GM13976 (cell line): ENCODE measurements around the gene PML.
"Not testable (repeated sequence)": the region's sequence is repeated elsewhere in the genome, so short reads cannot be mapped to it uniquely, and the experiment has no call there.

ENCODE experiments used
- DNase-seq: peaks from one replicate; pipeline ENCODE4 v3.0.0; 2012; ENCODE audit warnings: low spot score
- in situ Hi-C: fragments of 300-500 bp; cut with MboI; formaldehyde crosslinking; loops from one replicate; pipeline ENCODE4 v1.12.0; 2022; ENCODE audit warnings: low sequenced_read_pairs, mixed read lengths, inconsistent platforms; ENCODE audit not compliant: unreplicated experiment
- TF ChIP-seq, protein P1 (sequence below): IDR thresholded peaks from 2 replicates; pipeline ENCODE4 v1.5.1; 2012; ENCODE audit warnings: borderline replicate concordance, mild to moderate bottlenecking; ENCODE audit not compliant: insufficient read depth; ENCODE audit errors: extremely low read depth, missing control alignments, control extremely low read depth

PML gene

DNA sequence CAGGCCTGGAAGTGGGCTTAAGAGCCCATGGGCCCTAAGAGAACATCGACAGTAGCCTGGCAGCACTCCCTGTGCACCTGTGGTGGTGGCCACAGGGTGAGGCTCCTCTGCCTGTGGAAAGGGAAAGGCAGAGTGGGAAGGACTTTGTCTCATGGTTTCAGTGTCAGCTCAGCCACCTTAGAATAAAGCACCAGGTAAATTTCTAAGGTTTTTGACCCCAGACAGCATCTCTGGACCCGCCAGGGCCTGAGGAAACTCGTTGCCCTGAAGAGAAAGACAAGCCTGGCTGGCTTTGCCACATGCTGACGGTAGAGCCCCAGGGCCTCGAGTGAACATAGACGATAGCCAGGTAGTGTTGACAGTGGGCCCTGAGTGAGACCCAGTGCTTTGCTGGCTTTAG is 65.7 kb downstream of the PML start:
- no peak for DNase-seq
- TF ChIP-seq, protein P1, sequence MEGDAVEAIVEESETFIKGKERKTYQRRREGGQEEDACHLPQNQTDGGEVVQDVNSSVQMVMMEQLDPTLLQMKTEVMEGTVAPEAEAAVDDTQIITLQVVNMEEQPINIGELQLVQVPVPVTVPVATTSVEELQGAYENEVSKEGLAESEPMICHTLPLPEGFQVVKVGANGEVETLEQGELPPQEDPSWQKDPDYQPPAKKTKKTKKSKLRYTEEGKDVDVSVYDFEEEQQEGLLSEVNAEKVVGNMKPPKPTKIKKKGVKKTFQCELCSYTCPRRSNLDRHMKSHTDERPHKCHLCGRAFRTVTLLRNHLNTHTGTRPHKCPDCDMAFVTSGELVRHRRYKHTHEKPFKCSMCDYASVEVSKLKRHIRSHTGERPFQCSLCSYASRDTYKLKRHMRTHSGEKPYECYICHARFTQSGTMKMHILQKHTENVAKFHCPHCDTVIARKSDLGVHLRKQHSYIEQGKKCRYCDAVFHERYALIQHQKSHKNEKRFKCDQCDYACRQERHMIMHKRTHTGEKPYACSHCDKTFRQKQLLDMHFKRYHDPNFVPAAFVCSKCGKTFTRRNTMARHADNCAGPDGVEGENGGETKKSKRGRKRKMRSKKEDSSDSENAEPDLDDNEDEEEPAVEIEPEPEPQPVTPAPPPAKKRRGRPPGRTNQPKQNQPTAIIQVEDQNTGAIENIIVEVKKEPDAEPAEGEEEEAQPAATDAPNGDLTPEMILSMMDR: no peak
- in situ Hi-C loops: no loop called here

DNA sequence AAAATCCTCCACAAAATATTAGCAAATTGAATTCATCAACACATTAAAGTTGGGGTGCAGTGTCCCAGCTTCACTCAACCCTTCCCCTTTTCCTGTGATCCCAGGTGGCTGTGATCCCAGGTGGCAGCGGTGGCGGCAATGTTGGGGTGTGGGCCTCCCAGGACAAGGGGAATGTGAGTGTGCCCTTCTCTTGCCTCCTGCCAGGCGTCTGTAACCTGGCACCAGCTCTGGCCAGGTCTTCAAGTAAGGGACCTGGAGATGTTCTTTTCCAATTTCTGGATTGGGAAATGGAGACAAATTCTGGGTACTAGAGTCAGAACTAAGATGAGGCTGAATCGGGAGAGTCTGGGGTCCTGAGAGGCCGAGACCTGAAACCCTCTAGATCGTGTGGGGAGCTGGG is 67.7 kb downstream of the PML start:
- in situ Hi-C loops: no loop called here
- DNase-seq: no peak
- TF ChIP-seq, protein P1: no peak

DNA sequence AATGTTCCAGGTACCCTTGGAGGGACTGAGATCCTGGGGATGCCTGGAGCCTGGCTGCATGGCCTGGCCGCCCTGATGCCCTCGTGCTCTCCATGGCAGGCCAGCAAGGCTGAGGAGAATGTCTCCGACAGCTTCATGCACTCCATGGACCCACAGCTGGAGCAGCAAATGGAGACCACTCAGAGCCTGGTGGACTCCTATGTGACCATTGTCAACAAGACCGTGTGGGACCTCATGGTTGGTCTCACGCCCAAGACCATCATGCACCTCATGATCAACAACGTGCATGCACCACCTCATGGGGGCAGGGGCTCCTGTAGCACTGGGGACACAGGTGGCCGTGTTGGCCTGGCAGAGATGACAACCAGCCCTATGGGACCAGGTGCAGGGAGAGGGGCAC is 68.2 kb downstream of the PML start:
- DNase-seq: no peak
- TF ChIP-seq, protein P1: no peak
- in situ Hi-C loops: no loop called here

DNA sequence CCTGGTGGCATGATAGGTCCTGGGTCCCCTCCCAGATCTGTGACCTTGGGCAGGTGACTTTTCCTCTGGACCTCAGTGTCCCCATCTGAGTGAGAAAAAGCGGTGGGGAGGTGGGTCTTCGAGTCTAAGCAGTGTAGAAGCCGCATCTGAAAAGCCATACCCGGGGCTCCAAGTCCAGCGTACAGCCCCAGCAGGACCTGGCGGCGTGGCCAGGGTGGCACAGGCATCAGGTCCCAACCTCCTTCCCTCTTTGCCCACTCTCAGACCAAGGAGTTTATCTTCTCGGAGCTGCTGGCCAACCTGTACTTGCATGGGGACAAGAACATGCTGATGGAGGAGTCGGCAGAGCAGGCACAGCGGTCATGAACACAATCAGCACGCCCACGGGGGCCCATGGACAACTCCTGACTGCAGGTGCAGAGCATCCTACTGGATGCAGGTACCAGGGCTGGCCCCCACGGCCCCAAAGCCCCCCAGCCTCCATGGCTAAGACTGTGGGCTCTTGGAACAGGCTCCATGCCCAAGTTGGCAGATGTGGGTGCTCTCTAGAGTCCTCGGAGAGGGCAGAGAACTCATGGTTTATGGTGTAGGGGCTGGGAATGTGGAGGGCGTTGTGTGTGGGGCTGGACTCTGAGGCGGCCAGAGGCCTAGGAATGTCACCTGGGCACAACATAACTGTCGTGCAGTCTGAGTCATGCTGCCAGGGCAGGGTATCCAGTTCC is 69.1 kb downstream of the PML start:
- in situ Hi-C loops, DNase-seq: not testable (repeated sequence)

DNA sequence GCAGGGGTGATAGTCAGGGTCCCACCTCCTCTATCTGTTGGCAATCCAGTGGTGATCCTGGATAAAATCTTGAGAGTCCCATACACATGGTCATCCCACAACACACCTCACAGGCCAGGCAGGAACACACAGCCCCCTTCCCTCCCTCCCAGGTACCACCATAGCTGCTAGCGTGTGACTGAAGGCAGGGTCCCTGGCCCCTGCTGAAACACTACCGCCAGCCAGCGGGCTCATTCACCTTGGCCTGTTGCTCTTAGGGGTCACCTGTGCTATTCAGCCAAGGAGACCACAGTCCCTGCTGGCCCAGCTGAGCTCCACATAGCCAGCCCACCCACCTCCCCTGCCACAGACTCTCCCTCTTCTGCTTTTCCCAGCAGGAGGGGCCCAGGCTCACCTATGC is 69.7 kb downstream of the PML start:
- in situ Hi-C loops, DNase-seq: not testable (repeated sequence)

DNA sequence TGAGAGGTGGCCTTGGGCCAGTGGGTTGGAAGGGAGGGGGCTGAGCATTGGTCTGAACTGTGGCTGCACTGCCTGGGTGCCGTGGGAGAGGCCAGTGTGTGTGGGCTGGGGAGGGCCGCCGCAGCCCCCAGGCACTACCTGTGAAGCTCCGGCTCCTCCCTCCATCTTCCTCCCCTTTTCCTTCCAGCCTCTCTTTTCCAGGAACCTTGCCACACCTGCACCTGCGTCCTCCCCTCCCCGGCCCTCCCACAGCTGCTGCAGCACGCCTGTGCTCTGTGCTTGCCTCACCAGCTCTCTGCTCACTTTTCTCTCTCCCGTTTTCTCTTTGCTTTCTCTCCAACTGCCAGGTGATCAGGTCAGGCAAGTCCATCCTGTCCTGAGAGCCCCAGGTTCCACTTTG is 70.3 kb downstream of the PML start:
- DNase-seq, in situ Hi-C loops: not testable (repeated sequence)

DNA sequence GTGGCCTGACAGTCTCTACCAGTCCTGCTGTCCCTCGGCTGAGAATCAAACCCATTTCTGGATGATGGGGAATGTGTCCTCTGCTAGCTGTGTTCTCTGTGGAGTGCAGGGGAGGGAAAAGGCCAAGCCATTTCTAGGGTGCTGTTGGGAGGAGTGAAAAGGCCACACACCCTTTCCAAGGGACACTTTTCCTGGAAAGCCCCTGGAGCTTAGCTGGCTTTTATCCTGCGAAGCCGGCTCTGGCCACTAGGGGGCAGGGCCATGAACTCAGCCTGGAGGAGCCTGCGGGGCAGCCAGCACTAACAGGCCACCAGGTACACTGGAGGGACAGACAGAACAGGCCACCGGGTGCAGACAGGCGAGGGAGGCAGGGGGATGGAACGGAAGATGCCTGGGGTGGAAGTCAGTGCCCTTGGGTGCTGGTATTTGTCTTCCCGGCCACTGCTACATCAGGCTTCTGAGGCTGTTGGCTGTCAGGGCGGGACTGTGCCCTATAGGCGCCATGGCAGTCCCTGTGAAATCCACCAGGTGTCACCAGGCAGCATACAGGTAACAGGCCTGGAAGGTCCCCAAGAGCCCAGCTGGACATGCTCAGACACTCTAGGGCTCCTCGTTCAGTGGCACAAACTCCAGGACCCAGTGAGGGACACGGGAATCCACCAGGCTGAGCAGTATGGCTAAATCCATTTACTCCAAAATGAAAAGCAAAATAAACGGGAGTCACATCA is 71.3 kb downstream of the PML start:
- in situ Hi-C loops, DNase-seq: not testable (repeated sequence)
- TF ChIP-seq, protein P1: peak; percentile 45

DNA sequence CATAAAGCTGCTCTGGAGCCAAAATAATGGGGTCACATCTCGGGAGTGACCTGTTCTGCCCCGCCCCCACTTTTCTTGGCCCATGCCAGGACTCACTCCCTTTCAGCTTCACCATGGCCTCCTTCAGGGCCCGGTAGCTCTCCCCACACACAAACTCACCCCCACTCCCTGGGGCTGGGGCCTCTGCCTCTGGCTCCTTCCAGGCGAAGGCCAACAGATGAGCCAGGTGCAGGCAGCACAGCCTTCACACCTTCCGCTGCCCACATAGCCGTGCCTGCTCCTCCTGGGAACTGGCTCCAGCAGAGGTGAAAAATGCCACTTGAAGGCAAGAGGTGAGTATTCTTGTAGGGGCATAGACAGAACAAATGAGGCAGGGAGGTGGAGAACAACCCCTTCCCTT is 77.1 kb downstream of the PML start:
- in situ Hi-C loops, DNase-seq: not testable (repeated sequence)

DNA sequence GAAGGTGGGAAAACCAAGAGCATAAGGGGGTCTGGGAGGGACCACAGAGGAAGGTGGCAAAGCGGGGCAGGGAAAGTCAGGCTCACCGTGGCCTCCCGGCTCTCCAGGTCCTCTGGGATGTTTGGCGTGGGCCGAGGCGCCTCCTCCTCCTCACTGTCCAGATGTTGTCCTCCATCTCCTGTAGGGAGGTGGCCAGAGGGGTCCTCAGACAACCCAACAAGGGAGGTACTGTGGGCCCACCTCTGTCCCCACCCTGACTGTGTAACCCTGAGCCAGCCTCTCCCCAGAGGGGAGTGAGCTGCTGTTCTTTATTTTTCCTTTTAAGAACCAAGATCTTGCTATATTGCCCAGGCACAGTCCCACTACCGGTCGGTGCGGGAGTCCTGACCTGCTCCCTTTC is 77.6 kb downstream of the PML start:
- DNase-seq, in situ Hi-C loops: not testable (repeated sequence)
